Psoas muscle (tissue), 8 donors: Measurements from ENCODE around the gene SNCG. TPM values are rescaled to one million over a fixed set of nuclear protein-coding genes. Genes with fewer than 3 reads are reported as not detected.
A peak's percentile ranks its signal among the peaks of the same experiment; 100 is the strongest.

Experiments
- ATAC-seq, 4 donors: fragments of 200-7000 bp; cut with Tn5 transposase; one replicate each; pipeline ENCODE4 v1.9.1; 2020; ENCODE audit warnings: moderate library complexity in 3 of 4, mild to moderate bottlenecking in 2 of 4
- DNase-seq, 2 donors: peaks; one replicate each; pipeline ENCODE4 v3.0.0-alpha.2; 2020
- H3K27ac ChIP-seq: fragments of 200-600 bp; one replicate; pipeline ENCODE4 v1.8.0; 2022
- H3K27me3 ChIP-seq, 3 donors: fragments of 200-600 bp in 1 of 3; one replicate each; pipeline versions ENCODE4 v1.6.1 to v1.8.0; 2013 to 2022; ENCODE audit warnings: low read length in 2 of 3, mild to moderate bottlenecking in 2 of 3, moderate library complexity in 1 of 3; ENCODE audit not compliant: insufficient read depth in 3 of 3
- H3K36me3 ChIP-seq, 2 donors: fragments of 200-600 bp in 1 of 2; one replicate each; pipeline versions ENCODE4 v1.6.1 to v1.8.0; 2013 to 2022; ENCODE audit warnings: low read depth in 1 of 2, mild to moderate bottlenecking in 1 of 2, moderate library complexity in 1 of 2; ENCODE audit not compliant: insufficient read depth in 1 of 2
- H3K4me1 ChIP-seq: fragments of 200-600 bp; one replicate; pipeline ENCODE4 v1.8.0; 2022
- H3K4me3 ChIP-seq: fragments of 200-600 bp; one replicate; pipeline ENCODE4 v1.8.0; 2022; ENCODE audit warnings: mild to moderate bottlenecking
- H3K9me3 ChIP-seq: fragments of 200-600 bp; one replicate; pipeline ENCODE4 v1.8.0; 2022
- CTCF ChIP-seq: fragments of 200-600 bp; IDR thresholded peaks from one replicate; pipeline ENCODE4 v1.8.0; 2022; ENCODE audit warnings: antibody characterized with exemption
- WGBS, 3 donors: extraction: QIAGEN DNeasy Blood & Tissue Kit; methylation state at CpG; one replicate each; pipeline versions ENCODE4 v1.1.6 to v1.1.7; 2013; 5-methylcytosine and 5-hydroxymethylcytosine counted together
- intact Hi-C, 2 donors: fragments of 100-400 bp; cut with DNase I; formaldehyde crosslinking; loops; one replicate each; pipeline versions ENCODE4 v1.11.0 to v1.14.2; 2022
- polyA plus RNA-seq, 3 donors: library from polyadenylated mRNA; stranded (reverse); fragments of 200-250 nt; gene quantifications; one replicate each; pipeline ENCODE4 v1.2.3, GENCODE V29; 2013
- total RNA-seq, 4 donors: library from RNA; stranded (reverse); fragmentation: NEBNext Ultra II Directional in 2 of 4; extraction: Animal tissue kit (Norgen Biotek cat#: 25700) in 2 of 4; gene quantifications; one replicate each; pipeline versions ENCODE4 v1.2.1 to v1.2.4, GENCODE V29; 2021 to 2023
- donor health status: healthy with polysubstance abuse.
- donor health status: DM: no; HTN: no; CAD: no; lungs with moderate emphysema.
- donor health status: Bipolar disorder and iron deficiency.
- donor health status: healthy.
- donor health status: DM: yes; HTN: yes; CAD: no.
- donor health status: DM: no; HTN: no; CAD: no.
- donor health status: DM: no; HTN: no; CAD: no.
- donor health status: DM: yes; HTN: yes; CAD: no.

SNCG gene
- total and polyA plus RNA-seq, 7 donors = 5.8 to 21.3 (median 11.0) TPM

- ATAC-seq (no peak), DNase-seq (no peak)
- WGBS, 3 donors = 82 to 91% (median 85%) methylated on average over 2 of the region's 2 CpGs
- intact Hi-C loops = no loop called here
- Histone ChIP-seq H3K36me3 (peaks cover 0 to 2% of the 10 kb centered on the region in 2 donors), H3K27me3 (no peaks in the 10 kb centered on the region), H3K27ac (no peak overlapping the region), H3K9me3 (no peaks in the 10 kb centered on the region), H3K4me1 (peaks cover 9% of the 10 kb centered on the region), H3K4me3 (no peak overlapping the region)
- no peak for TF ChIP-seq CTCF
Observed at GRCh38 chr10:86941426-86941825, 17.0 kb upstream of the SNCG start.

- intact Hi-C loops = loop anchor here in 1 of 2 donors (2.0 kb wide), 1 partner anchor 21 kb away; no protein-coding TSS in a partner anchor
- WGBS, 3 donors = 87 to 91% (median 90%) methylated on average over 12 to 14 of the region's 14 CpGs
- DNase-seq (no peak), ATAC-seq (no peak)
- Histone ChIP-seq H3K9me3 (no peaks in the 10 kb centered on the region), H3K36me3 (no peaks in the 10 kb centered on the region), H3K4me1 (peaks cover 9% of the 10 kb centered on the region), H3K27ac (no peak overlapping the region), H3K4me3 (no peak overlapping the region), H3K27me3 (no peaks in the 10 kb centered on the region)
- TF ChIP-seq CTCF = no peak
Observed at GRCh38 chr10:86941991-86942421, 16.4 kb upstream of the SNCG start.

GRCh38 chr10:86942441-86943315 lies 15.7 kb upstream of the SNCG start:
- ATAC-seq = peak in 2 of 4 donors; percentile 23 to 35
- Histone ChIP-seq H3K4me3 (peak overlapping the region; percentile 22), H3K9me3 (no peaks in the 10 kb centered on the region), H3K27ac (no peak overlapping the region), H3K4me1 (peaks cover 6% of the 10 kb centered on the region), H3K27me3 (no peaks in the 10 kb centered on the region), H3K36me3 (no peaks in the 10 kb centered on the region)
- WGBS, 3 donors = 60 to 68% (median 60%) methylated on average over 80 to 94 of the region's 94 CpGs
- no peak for TF ChIP-seq CTCF
- DNase-seq = peak; percentile 24 to 64
- intact Hi-C loops = loop anchor here in 1 of 2 donors (2.0 kb wide), 1 partner anchor 20 kb away; no protein-coding TSS in a partner anchor

GRCh38 chr10:86943316-86944030 lies 14.9 kb upstream of the SNCG start:
- 54 to 69% (median 55%) methylated on average over 30 of the region's 30 CpGs for WGBS, 3 donors
- H3K9me3 ChIP-seq = no peaks in the 10 kb centered on the region
- H3K27me3 ChIP-seq = no peaks in the 10 kb centered on the region
- no peak for TF ChIP-seq CTCF
- DNase-seq (peak in 1 of 2 donors; percentile 54), ATAC-seq (no peak)
- H3K27ac ChIP-seq = no peak overlapping the region
- H3K36me3 ChIP-seq = no peaks in the 10 kb centered on the region
- H3K4me1 ChIP-seq = peaks cover 6% of the 10 kb centered on the region
- intact Hi-C loops = loop anchor here in 1 of 2 donors (2.0 kb wide), 1 partner anchor 19 kb away; no protein-coding TSS in a partner anchor
- H3K4me3 ChIP-seq = peak overlapping the region; percentile 22
